Activated effector memory CD4-positive, alpha-beta T cell treated with Interleukin-2 at 50 U/mL for 16 hours (primary cell): ENCODE data around the gene GNAT3.

ENCODE experiments used
- DNase-seq: peaks from one replicate; pipeline ENCODE4 v3.0.0-alpha.2; 2020

Gene GNAT3

GRCh38 chr7:80499350-80499953 lies 12.4 kb downstream of the GNAT3 start:
- DNase-seq: no peak

GRCh38 chr7:80498481-80499349 lies 13.1 kb downstream of the GNAT3 start:
- DNase-seq: no peak

- no peak for DNase-seq
These were observed 15.3 kb downstream of the GNAT3 start for GRCh38 chr7:80496586-80496985.

DNA sequence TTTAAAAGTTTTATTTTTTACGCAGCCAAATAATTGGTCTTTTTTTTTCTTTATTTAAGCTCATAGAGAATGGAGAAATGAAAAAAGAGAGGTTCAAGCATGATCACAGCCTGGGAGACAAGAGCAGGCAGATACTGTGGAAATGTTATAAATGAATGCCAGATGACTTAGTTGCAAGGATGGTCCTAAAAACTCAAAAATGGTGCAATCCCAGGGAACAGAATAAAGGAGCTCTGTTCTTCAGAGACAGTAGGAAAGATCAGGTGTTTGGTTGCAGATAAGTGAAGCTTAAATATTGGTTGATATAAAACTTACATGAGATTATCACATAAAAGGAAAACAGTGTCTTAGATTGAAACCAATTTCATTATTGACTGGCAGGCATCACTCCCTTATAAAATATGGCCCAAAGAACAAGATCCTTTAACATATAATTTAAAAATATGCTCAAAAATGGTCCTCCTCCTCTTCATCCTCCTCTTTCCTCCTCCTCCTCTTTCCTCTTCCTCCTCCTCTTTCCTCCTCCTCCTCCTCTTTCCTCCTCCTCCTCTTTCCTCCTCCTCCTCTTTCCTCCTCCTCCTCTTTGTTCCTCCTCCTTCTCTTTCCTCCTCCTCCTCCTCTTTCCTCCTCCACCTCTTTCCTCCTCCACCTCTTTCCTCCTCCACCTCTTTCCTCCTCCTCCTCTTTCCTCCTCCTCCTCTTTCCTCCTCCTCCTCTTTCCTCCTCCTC lies 18.6 kb downstream of the GNAT3 start:
- DNase-seq: no peak

GRCh38 chr7:80491462-80491861 lies 20.4 kb downstream of the GNAT3 start:
- no peak for DNase-seq

GRCh38 chr7:80488851-80489370 lies 23.0 kb downstream of the GNAT3 start:
- DNase-seq: no peak

DNA sequence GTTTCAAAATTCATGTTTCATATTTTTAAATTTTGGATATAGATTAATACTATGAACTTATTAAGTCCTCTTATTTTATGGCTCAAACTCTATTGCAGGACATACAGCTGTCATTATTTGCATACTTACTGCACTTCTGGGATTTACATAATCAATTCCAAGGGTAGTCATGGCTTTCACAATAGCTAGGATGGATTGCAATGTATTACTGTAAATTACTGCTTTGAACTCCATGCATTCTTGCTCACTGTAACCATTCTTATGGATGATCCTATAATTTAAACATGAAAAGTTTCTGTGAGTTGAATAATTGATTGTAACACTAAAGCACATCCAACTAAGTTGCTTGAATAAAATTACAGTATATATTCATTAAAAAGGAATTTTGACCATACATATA lies 23.5 kb downstream of the GNAT3 start:
- no peak for DNase-seq

- DNase-seq: no peak
These were observed 26.1 kb downstream of the GNAT3 start for GRCh38 chr7:80485721-80486120.

GRCh38 chr7:80482950-80483349 lies 28.9 kb downstream of the GNAT3 start:
- DNase-seq: no peak

DNA sequence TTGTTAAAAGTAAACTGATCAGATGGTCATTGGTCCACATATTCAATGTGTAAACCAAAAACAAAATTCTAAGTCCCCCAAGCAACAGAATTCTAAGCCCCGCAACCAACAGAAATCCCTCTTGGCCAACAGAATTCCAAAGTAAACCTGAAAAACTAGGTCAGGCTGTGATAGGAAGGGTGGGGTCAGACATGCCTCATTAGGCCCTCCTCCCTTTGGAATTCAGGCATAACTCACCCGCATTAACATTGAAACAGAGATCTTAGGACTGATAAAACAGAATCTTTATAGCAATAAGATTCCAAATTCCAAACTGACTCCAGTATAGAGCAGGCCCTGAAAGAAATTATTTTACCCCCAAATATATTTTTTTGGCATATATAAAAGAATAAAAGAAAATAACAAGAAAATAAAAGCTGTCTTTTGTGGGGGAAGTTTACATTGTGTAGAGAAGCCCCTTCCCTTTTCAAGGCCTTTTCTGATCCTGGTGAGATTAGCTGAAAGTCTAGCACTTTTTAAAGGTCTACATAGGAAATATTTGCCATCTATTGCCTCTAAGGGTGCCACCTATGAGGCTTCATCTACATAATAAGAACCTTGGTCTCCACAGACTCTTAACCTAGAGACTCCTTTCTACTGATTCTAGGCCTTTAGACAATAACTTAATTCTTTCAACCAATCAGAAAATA lies 30.5 kb downstream of the GNAT3 start:
- no peak for DNase-seq

GRCh38 chr7:80480566-80480965 lies 31.3 kb downstream of the GNAT3 start:
- DNase-seq: no peak

DNA sequence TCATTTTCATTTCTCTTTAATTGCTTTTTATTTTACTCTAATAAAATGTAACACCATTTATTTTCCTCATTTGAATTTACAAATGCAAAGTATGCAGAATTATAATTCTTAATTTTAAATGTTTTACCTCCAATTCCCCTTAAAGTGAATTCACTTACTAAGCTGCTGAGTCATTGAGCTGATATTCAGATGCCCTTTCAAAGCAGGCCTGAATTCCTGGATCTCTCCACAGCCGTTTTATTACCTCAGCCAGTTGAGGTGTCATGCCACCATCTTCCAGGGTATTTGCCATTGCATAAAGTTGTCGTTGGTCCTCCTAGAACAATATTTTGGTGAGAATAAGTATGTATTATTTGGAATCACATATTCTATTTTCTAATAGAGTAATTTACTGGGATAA lies 33.2 kb downstream of the GNAT3 start:
- DNase-seq: no peak

GRCh38 chr7:80476035-80476434 lies 35.8 kb downstream of the GNAT3 start:
- no peak for DNase-seq

- DNase-seq: no peak
These were observed 36.5 kb downstream of the GNAT3 start for GRCh38 chr7:80475383-80475782.

DNA sequence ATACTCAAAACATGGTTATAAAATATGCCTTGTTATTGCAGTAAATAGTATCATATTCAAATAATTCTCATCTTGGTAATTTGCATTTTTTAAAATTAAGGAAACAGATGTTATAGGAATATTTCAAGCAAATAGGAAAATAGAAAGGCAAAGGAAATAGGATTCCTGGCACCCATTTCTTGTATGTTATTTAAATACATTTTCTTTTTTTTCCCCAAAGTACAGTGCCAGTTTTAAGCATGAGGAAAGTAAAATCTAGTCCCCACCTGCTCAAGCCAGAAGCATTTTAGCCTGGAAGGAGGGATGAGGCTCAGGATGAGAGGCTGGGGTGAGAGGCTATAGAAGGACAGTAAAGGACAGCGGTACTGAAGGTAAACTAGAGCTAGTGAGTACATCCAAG lies 38.1 kb downstream of the GNAT3 start:
- DNase-seq: no peak

DNA sequence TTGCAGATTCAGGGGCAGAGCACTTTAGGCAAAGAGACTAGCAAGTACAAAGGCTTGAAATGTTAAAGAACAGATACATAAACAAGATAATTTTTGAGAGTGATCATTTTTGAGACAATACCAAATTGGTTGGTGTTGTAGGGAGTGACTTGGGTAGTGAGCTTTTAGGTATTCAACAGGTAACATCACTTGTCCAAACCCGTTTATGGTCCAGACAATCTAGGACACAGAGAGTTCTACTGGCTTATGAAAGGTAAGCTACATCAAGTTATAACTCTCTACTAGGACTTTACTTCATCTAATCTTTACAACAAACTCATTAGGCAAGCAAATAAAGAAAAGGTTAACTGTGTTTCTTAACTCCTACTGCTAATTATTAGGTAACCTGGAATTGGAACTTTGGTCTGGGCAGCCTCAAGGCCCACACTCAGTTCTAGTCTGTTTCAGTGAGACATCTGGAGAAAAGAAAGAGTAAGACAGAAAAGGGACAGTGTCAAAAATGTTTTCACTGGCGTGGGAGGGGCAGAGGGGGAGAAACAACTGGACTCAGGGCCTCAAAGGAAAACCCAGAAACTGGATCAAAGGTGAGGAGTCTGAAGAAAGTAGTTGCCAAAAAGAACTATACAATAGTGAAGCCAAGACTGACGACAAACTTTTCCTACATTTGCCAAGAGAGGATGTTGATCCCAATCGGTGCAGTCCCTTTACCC lies 39.2 kb downstream of the GNAT3 start:
- no peak for DNase-seq

- no peak for DNase-seq
These were observed 42.7 kb downstream of the GNAT3 start for GRCh38 chr7:80468931-80469714.

- no peak for DNase-seq
These were observed 44.8 kb downstream of the GNAT3 start for GRCh38 chr7:80467069-80467468.

DNA sequence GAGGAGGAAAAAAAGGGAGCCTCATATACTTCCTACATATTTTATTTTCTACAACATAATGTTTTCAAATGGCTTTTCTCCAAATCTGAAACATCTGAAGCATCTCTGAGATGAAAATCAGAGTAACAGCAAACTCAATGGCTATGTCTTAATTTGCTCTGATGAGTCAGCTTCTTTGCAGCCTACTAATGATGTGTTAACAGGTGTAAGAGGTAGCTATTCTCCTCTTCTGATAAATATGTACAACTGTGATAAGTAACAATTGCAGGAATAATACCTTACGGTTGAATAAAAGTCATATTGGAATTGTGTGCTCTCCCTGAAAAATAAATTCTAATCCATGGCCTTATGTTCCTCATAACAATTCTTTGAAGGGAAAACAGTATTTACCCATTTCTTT lies 45.2 kb downstream of the GNAT3 start:
- DNase-seq: no peak

GRCh38 chr7:80464211-80464610 lies 47.7 kb downstream of the GNAT3 start:
- DNase-seq: no peak

GRCh38 chr7:80463272-80463920 lies 48.5 kb downstream of the GNAT3 start:
- no peak for DNase-seq
